HG03342 (cell line): ENCODE data around the gene DPH7.
A peak's percentile ranks its signal among the peaks of the same experiment; 100 is the strongest.
"Not testable (repeated sequence)": the region's sequence is repeated elsewhere in the genome, so short reads cannot be mapped to it uniquely, and the experiment has no call there.

ENCODE experiments used
- ATAC-seq: cut with Tn5 transposase; IDR thresholded peaks from one replicate; pipeline ENCODE4 v1.9.1; 2021; ENCODE audit warnings: mild to moderate bottlenecking, moderate library complexity; ENCODE audit not compliant: unreplicated experiment

Gene DPH7

DNA sequence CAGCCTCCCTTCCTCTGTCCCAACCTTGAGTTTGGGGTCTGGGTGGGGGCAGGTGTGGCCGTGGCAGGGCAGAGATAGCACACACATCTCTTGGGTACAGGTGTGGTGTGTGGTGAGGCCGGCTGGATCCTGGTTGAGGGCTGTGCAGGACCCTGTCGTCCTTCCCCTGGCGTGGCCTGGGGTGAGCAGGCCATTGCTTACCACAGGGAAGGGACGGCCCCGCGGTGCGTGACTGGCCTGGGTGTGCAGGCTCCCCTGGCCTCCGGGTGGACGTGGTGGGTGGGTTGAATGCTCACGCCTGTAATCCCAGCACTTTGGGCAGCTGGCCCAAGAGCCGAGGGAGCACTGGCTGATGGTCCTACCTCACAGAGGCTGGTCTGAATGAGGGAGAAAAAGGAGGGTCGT lies 28.0 kb upstream of the DPH7 start:
- no peak for ATAC-seq

DNA sequence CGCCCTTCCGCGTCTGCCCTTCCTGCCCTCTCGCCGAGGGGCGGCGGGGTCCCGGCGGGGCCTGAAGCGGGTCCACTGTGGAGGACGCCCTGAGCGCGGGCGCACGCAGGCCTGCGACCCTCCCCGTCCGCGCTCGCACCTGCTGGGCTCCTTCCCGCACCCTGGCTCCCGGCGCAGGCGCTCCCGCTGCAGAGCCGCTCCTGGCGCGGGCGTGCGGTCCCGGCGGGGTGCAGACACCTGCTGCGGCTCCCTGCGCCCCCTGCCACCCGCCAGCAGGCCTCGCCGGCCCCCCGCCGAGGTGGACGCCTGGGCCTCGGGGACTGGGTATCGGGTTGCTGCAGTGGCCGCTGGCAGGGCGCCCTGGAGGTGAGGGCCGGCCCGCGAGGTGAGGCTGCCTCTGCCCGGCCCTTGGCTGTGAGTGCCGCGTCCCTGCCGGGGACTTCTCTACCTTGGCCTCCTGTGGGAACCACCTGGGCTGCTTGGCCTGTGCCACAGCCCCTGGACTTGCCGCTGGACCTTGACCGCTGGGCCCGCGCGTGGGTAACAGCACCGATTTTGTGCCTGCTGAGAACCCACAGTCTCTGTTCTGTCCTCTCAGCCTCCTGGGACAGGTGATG lies 27.4 kb upstream of the DPH7 start:
- peak; percentile 20 for ATAC-seq

DNA sequence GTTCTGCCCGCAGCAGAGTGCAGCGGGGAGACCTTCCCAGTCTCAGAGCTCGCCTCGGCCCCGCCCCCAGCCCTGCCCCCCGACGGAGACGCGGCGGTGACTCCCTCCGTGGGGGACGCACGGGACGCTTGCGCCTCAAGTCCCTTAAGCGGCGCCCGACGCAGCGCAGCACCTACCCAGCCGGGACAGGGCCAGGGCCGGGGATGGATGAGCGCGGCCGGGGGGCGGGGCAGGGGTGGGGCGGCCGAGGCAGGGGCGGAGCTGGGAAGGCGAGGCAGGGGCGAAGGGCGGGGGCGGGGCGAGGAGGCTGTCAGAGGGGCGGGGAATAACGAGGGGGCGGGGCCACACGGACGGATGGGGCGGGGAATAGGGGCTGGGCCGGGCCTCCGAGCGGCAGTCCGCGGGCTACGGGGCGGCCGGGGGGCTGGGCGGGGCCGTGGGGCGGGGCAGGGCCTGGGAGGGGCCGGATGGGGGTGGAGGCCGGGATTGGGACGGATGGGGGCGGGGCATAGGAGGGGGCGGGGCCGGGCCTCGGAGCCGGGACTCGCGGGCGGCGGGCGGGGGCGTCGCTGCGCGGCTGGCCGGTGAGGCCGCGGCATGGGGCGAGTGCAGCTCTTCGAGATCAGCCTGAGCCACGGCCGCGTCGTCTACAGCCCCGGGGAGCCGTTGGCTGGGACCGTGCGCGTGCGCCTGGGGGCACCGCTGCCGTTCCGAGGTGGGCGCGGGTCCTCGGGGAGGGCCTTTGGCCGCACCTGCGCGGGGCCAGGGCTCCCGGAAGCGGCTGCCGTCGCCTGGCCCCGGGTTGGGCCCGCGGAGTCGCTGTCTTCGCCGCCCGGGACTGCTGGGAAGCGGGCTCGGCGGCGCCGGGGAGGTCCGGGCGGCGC lies 26.6 kb upstream of the DPH7 start, which contains the start of gene ARRDC1:
Gene ARRDC1, plus strand, starts transcription at position 566 of the 884 bp plus-strand sequence. Its CDS starts 32 bp downstream, at position 598.
- ATAC-seq, result peak; percentile 63

DNA sequence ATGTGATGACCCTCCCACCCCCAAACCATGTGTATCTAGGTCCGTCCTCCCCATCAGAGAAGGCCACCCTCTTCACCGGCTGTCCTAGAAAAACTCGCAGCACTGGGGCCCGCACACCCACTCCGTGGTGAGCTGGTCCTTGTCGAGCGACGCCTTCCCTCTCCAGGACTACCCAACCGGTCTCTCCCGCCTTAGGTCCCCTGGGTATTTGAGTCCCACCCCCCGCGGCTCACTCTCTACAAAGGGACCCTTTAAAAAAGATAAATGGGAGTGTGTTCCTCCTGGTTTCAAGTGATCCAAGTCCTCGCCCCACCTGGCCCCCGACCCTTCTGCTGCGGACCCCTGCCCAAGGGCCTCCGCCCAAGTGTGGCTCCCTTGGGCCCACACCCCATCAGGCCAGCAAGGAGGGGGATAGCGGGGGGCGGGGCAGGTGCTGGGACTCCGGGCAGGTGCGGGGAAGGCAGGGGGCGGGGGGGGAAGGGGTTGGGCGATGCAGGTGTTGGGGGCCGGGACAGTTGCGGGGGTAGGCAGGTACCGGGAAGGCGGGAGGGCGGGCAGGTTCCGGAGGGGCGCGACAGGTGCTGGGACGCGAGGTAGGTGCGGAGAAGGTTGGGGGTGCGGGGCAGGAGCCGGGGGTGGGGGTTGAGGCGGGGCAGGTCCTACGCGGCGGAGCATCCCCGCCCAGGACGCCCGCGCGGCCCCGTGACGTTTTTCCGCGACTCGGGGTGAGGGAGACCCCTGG lies 25.8 kb upstream of the DPH7 start:
- no peak for ATAC-seq

DNA sequence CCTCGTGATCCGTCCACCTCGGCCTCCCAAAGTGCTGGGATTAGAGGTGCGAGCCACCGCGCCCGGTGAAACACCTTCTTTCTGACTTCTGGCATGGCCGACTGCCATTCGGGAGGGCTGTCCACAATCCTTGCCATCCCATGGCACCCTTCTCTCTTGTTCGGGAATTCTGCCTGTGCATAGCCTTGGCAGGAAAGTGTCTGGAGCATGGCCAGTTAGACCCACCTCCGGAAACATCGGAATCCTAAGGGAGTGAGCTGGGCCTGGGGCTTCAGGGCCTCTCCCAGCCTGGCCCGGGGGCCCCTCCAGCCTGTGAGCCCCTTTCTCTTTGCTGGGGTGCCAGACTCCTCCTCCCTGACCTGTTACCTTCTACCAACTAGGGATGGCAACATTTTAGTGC lies 25.2 kb upstream of the DPH7 start:
- ATAC-seq, result no peak

DNA sequence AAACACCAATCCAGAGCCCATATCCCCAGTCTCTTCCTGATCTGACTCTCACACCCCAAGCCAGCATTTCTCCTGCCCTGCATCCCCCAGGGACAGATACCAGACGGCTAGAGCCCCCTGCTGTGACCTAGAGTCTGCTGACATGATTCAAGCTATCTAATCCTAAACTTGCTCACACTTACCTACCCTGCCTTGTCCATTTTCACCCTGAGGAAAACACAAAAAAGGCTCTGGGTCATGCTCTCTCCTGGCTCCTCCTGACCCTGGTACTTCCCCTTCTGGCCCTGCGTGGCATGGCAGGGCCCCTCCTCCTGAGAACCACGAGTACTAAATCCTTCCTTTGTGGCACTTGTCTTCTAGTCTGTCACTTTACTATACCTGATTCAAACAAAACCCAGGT lies 23.9 kb upstream of the DPH7 start:
- ATAC-seq, result no peak

DNA sequence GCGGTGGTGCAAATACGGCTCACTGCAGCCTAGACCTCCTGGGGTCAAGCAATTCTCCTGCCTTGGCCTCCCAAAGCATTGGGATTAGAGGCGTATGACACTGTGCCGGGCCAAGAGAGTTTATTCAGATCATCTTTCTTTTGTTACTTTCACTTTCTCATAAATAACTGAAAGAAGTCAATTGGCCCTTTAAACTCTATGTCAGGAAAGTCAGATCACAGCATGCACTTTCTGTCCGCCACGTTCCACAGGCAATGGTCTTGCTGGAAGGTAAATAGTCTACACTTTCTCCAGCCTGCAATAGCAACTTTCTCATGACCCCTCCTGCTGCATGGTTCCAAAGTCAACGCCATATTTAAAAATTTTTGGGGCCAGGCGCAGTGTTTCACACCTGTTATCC lies 20.2 kb upstream of the DPH7 start:
- ATAC-seq, result no peak

DNA sequence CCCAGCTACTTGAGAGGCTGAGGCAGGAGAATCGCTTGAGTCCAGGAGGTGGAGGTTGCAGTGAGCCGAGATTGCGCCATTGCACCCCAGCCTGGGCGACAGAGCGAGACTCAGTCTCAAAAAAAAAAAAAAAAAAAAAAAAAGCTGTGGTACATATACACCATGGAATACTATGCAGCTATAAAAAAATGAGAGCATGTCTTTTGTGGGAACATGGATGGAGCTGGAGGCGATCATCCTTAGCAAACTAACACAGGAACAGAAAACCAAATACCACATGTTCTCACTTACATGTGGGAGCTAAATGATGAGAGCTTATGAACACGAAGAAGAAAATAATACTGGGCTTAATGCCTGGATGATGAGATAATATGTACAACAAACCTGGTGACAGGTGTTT lies 17.9 kb upstream of the DPH7 start:
- not testable (repeated sequence) for ATAC-seq

DNA sequence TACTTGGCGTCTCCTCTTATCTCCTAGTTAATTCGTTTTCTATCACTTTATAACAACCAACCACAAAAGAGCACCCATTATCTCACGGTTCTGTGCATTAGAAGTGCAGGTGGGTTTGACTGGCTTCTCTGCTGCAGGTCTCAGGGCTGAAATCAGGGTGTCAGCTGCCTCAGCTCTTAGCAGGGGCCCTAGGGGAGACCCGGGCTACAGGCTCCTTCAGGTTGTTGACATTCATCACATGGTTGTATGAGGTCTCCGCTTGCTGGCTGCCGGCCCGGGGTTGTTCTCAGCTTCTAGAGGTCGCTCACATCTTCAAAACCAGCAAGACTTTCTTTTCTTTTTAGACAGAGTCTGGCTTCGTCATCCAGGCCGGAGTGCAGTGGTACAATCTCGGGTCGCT lies 14.5 kb upstream of the DPH7 start:
- ATAC-seq, result no peak

DNA sequence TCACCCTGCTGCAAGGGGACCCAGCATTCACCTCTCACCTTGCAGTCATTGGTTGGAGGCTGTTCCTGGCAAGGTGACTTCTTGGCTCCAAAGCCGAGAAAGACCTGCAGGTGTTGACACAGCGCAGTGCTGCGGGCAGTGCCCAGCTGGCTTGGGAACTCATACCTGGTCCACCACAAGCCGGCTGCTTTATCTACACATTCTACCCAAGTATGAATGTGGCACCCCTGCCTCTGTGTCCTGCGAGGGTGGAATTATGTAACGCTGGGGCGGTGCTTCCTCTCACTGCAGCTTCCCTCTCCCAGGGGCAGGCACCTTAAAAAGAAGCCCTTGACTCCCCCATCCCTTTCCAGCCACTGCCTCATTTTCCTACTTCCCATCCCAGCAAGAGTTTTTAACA lies 14.0 kb upstream of the DPH7 start:
- no peak for ATAC-seq

DNA sequence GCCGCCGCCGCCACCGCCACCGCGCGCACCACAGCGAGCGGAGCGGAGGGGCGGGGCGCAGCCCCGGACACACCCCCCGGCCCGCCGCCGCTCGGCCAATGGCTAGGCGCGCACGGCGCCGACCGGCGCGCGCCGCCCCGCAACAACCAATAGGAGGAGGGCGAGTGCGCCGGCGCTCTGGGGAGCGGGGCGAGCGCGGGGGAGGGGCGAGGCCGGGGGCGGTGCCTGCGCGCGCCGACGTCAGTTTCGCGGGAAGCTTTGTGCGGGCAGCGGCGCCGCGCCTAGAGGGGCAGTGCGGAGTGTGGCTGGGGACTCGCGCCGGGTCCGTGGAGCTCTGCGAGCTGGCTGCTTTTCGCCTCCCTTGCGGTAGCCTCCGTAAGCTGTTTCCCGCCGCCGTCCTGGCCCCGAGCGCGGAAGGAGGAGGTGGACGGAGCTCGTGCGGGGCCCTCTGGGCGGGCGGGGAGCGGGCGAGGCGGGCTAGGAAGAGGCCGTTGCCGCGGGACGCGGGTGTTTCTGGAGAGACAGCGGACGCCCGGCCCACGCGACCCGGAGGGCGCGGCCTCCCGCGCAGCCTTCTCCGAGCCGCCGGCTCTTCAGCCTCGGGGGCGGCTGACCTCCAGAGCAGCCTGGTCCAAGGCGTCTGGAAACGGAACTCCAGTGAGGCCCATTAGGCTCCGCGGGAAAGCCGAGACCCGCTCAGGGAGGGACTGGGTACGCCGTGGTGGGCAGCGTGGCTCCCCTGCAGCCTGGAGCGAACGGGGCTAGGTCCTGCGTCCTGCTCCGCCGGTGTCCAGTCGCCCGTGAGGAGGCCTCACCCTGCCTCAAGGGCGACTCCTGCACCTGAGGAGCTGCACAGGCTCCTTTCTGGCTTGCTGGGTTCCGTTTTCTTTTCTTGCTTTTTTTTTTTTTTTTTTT lies 12.0 kb upstream of the DPH7 start, which contains the start of gene ZMYND19:
Gene ZMYND19, minus strand, starts transcription at position 44 of the 915 bp plus-strand sequence. CDS start 249 bp downstream, outside the sequence.
- peak; percentile 89 for ATAC-seq

DNA sequence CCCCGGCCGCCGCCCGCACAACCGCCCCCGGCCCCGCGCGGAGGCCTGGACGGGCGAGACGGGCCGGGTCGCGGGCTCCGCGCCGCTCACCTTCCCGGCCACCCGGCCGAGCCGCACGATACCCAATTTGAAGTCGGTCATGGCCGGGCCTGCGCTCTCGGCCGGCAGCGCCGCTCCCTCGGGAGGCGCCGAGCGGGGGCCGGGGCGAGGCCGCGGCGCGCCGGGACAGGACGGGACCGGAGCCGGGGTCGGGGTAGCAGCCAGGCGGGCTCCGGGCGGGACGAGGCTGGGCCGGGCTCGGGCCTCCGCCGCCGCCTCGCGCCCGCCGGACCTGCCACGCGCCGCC lies 11.4 kb upstream of the DPH7 start:
- peak; percentile 32 for ATAC-seq

DNA sequence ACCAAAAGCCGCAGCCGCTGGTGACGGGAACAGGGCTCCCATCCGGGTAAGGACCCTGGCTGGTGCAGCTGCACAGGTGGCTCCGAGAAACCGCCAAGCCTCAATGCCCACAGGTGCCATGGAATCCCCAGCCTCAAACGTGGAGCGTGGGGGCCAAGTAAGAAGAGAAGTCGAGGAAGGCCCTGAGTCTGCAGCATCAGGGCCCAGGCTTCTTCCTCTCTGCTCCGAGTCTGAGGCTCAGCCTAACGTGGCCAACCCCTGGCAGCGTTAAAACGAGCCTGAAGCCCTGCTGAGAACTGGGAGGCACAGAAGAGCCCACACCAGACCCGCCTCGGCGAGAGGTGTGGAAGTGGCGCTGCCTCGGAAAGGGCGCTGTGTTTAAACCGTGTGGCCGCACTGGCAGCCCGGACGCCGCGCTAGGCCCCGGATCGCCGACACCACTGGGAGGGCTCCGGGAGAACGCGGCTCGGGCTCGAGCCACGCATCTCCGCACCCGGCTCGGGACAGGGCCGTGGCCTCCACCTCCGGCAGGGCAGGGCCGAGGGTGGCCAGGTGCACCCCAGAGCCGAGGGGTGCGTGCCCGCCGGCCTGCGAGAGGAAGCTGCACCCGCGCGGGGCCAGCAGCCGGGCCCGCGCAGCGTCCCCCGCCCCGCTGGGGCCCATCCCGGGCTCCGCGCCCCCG lies 10.9 kb upstream of the DPH7 start:
- peak; percentile 12 for ATAC-seq

DNA sequence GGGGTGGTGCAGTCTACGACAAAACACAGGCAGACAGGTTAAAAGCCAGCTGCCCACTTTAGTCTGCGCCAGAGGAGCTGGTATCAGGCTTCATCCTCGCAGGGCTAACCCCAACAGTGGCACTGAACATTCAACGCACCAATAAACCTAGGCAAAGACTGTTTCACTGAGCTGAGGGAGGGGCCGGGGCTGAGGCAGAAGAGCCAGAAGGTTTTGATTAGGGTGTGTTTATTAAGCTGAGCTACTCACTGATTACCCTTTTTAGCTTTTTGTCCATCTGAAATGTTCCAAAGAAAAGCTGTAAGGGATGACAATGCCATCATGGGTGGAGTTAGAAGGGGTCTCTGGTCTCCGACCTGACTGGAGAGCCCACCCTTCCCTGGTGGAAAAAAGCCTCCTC lies 10.2 kb upstream of the DPH7 start:
- ATAC-seq, result no peak

DNA sequence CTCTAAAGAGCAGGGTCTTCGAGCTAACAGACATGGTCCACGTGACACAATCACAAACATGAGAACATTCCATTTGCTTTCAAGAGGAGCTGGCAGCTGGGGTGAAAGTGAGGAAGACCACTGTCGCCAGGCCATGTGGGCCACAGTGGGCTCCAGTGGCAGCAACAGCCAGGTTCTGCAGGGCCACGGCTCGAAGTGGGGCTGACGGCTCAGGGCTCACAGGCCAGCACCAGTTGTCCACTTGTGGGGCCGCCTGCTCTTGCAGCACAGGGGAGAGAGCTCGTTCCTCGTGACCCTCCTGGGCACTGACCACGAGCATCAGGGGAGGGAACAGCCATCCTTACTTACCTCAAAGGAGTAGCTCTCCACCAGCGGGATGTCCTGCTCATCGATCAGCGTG lies 9.6 kb upstream of the DPH7 start:
- no peak for ATAC-seq

DNA sequence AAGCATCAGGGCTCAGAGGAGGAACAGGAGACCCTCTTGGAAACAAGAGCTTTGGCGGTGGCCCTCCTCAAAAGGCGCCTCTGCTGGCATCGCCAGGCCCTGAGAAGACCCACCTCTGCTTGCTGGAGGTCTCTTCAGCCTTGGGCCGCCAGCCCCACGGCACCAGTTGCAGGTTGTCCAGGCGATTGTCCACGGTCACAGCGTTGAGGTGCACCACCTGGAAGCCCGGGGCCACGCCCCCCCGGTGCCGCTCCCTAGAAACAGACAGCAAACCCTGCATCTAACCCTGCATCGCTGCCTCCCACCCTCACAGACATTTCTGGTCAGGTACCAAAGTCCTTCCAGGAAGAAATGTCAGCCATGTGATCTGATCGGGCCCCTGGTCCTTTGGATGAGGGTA lies 8.1 kb upstream of the DPH7 start:
- no peak for ATAC-seq

DNA sequence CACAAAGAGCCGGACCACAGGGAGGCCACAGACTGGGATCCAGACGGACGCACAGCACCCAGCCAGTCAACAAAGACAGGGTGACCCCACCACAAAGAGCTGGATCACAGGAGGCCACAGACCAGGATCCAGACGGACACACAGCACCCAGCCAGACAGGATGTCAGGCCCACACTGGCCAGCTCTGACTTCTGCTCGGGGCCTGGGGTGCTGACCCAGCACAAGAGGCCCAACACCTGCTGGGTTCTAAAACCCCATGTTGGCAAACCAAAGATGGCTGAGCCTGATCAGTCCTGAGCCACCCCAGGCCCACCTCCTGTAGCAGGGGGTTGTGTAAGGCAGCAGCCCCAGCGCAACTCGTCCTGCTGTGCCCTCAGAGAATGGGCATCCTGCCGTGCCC lies 5.2 kb upstream of the DPH7 start:
- ATAC-seq, result no peak

DNA sequence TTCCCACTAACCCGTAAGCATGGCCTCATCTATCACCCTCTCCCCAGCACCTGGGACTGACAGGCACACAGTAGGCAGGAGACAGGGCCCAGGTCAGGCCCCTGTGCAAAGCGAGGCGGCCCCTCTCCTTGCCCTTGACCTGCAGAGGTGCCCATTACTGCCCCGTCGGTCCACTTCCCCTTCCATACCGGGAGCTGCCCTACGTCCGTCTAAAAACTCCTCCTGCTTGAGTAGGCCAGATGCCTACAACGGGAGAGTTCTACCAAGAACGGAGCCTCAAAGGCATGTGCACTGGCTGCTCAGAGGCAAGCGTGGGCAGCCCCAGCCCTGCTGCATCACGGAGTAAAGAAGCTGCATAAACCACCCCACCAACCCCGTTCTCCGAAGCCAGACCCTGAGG lies 4.6 kb upstream of the DPH7 start:
- ATAC-seq, result no peak

DNA sequence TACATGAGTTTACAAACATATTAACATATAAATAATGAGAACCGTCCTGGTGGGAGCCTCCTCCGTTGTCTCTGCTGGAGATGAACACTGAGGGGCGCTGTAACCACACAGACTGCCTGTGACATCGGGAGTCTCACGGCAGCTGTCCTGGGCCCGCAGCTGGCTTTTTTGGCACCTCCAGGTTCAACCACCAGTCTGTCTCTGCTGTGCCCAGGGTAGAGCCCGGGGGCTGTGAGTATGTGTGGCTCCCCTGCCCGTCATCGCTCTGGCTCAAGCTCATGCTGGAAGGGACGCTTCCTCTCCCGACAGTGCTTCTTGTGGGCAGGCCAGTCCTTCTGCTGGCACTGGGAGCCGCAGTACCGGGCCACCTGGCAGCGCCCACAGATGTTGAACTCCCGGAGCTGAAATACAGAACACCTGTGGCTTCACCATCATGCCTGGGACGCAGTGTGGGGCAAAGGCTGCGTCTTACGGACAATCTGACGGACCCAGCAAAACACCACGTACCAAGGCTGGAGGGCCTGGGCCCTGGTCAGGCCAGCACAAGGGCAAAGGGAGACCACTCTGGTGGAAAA lies 3.6 kb upstream of the DPH7 start:
- ATAC-seq, result no peak
